H1 (cell line): Measurements from ENCODE around the gene TEAD4. TPM values are rescaled to one million over a fixed set of nuclear protein-coding genes. Genes with fewer than 3 reads are reported as not detected.

Source experiments
- CTCF ChIA-PET: fragments of 300-600 bp; sonication (Branson Sonifier 250); formaldehyde crosslinking; loops from one replicate; lab custom pipeline; 2021; ENCODE audit not compliant: partially characterized antibody; lab: Charles Lee
- POLR2A ChIA-PET: fragments of 300-600 bp; sonication (Branson Sonifier 250); formaldehyde crosslinking; loops from one replicate; lab custom pipeline; 2021; ENCODE audit warnings: inconsistent platforms; ENCODE audit not compliant: partially characterized antibody; lab: Charles Lee
- DNase-seq, 2 experiments: peaks; one replicate each; pipeline versions ENCODE4 v3.0.0 to v3.0.0-alpha.2; 2010 to 2022; ENCODE audit warnings: low spot score in 2 of 2, low read depth in 1 of 2, mixed read lengths in 1 of 2
- FAIRE-seq: peaks from 2 replicates; lab custom pipeline; 2011; peaks lifted over from hg19 to GRCh38; lab: Jason Lieb, UNC
- H2AFZ ChIP-seq: 2 replicates; pipeline ENCODE4 v1.8.1; 2012; ENCODE audit warnings: low read length, inconsistent platforms
- H2AK5ac ChIP-seq: 2 replicates; pipeline ENCODE4 v1.6.1; 2013; ENCODE audit warnings: low read depth, low read length
- H2BK120ac ChIP-seq: replicated peaks from 2 replicates; pipeline ENCODE3; 2013; ENCODE audit warnings: low read depth, low read length, inconsistent platforms
- H2BK12ac ChIP-seq: 2 replicates; pipeline ENCODE4 v1.6.1; 2013; ENCODE audit warnings: low read depth, low read length
- H2BK15ac ChIP-seq: 2 replicates; pipeline ENCODE4 v1.6.1; 2013; ENCODE audit warnings: low read length
- H2BK20ac ChIP-seq: 2 replicates; pipeline ENCODE4 v1.6.1; 2013; ENCODE audit warnings: low read length
- H2BK5ac ChIP-seq: 2 replicates; pipeline ENCODE4 v1.6.1; 2013; ENCODE audit warnings: low read depth, low read length
- H3K14ac ChIP-seq: 2 replicates; pipeline ENCODE4 v1.6.1; 2013; ENCODE audit warnings: inconsistent platforms; ENCODE audit not compliant: insufficient read length
- H3K18ac ChIP-seq: 2 replicates; pipeline ENCODE4 v1.6.1; 2013; ENCODE audit warnings: low read length; ENCODE audit errors: extremely low read depth
- H3K23ac ChIP-seq: 2 replicates; pipeline ENCODE4 v1.6.1; 2013; ENCODE audit warnings: inconsistent platforms; ENCODE audit not compliant: insufficient read length
- H3K23me2 ChIP-seq: 2 replicates; pipeline ENCODE4 v1.6.1; 2013; ENCODE audit warnings: low read depth, low read length
- H3K27ac ChIP-seq: 2 replicates; pipeline ENCODE4 v1.6.1; 2011; ENCODE audit warnings: low read depth, low read length, inconsistent platforms
- H3K27me3 ChIP-seq, 4 experiments: replicated peaks in 1 of 4; 1 replicate in 1 of 4; 2 replicates in 3 of 4; pipeline versions ENCODE4 v1.6.1 to v1.8.1; 2011 to 2013; ENCODE audit warnings: low read length in 3 of 4, mild to moderate bottlenecking in 3 of 4, inconsistent platforms in 2 of 4, mixed read lengths in 2 of 4, moderate library complexity in 1 of 4; ENCODE audit not compliant: control insufficient read depth in 3 of 4, insufficient read depth in 3 of 4; ENCODE audit errors: extremely low read depth in 1 of 4
- H3K36me3 ChIP-seq, 4 experiments: 2 replicates each; pipeline versions ENCODE4 v1.6.1 to v1.8.1; 2011 to 2013; ENCODE audit warnings: mild to moderate bottlenecking in 4 of 4, low read length in 3 of 4, moderate library complexity in 2 of 4, control low read depth in 1 of 4, inconsistent platforms in 1 of 4; ENCODE audit not compliant: insufficient read depth in 4 of 4, control insufficient read depth in 2 of 4
- H3K4ac ChIP-seq: replicated peaks from 2 replicates; pipeline ENCODE3; 2013; ENCODE audit warnings: low read length, low read depth, mixed read lengths, inconsistent platforms; ENCODE audit not compliant: insufficient read length
- H3K4me1 ChIP-seq, 4 experiments: replicated peaks in 1 of 4; 1 replicate in 1 of 4; 2 replicates in 3 of 4; pipeline versions ENCODE4 v1.6.1 to v1.8.1; 2011 to 2013; ENCODE audit warnings: low read length in 3 of 4, inconsistent platforms in 2 of 4, mixed read lengths in 1 of 4; ENCODE audit not compliant: insufficient read depth in 4 of 4, control insufficient read depth in 3 of 4
- H3K4me2 ChIP-seq, 2 experiments: 2 replicates each; pipeline versions ENCODE4 v1.6.1 to v1.8.1; 2011 to 2013; ENCODE audit warnings: low read depth in 2 of 2, low read length in 2 of 2, control low read depth in 1 of 2, inconsistent platforms in 1 of 2, mild to moderate bottlenecking in 1 of 2; ENCODE audit not compliant: insufficient read depth in 1 of 2
- H3K4me3 ChIP-seq, 4 experiments: fragments of 200-600, 300-600 bp in 1 of 4; sonication (generic), shearing (Covaris generic), sonication (Bioruptor Twin) in 1 of 4; 2 replicates each; pipeline versions ENCODE4 v1.5.1 to v1.8.1; 2011 to 2016; ENCODE audit warnings: low read length in 4 of 4, low read depth in 3 of 4, control low read depth in 2 of 4, inconsistent platforms in 2 of 4, mild to moderate bottlenecking in 2 of 4, mixed read lengths in 1 of 4, moderate library complexity in 1 of 4; ENCODE audit not compliant: insufficient read depth in 2 of 4; ENCODE audit errors: extremely low read depth in 1 of 4
- H3K56ac ChIP-seq: replicated peaks from 2 replicates; pipeline ENCODE3; 2013; ENCODE audit warnings: low read depth, mild to moderate bottlenecking, mixed read lengths, low read length, inconsistent platforms; ENCODE audit not compliant: insufficient read length
- H3K79me1 ChIP-seq: 2 replicates; pipeline ENCODE4 v1.6.1; 2013; ENCODE audit warnings: low read depth, low read length, control low read depth
- H3K79me2 ChIP-seq, 2 experiments: 2 replicates each; pipeline versions ENCODE4 v1.6.1 to v1.8.1; 2012 to 2013; ENCODE audit warnings: low read length in 2 of 2, mild to moderate bottlenecking in 2 of 2, inconsistent platforms in 1 of 2; ENCODE audit not compliant: insufficient read depth in 2 of 2, control insufficient read depth in 1 of 2
- H3K9ac ChIP-seq, 4 experiments: replicated peaks in 1 of 4; 1 replicate in 1 of 4; 2 replicates in 3 of 4; pipeline versions ENCODE4 v1.6.1 to v1.8.1; 2011 to 2013; ENCODE audit warnings: low read depth in 3 of 4, low read length in 3 of 4, control low read depth in 2 of 4, mild to moderate bottlenecking in 2 of 4, moderate library complexity in 2 of 4, inconsistent platforms in 1 of 4; ENCODE audit errors: extremely low read depth in 1 of 4
- H3K9me3 ChIP-seq, 2 experiments: 2 replicates each; pipeline versions ENCODE4 v1.6.1 to v1.8.1; 2012 to 2013; ENCODE audit warnings: mild to moderate bottlenecking in 2 of 2, moderate library complexity in 2 of 2, control low read depth in 1 of 2, inconsistent platforms in 1 of 2, low read depth in 1 of 2, low read length in 1 of 2, mixed read lengths in 1 of 2; ENCODE audit not compliant: insufficient read depth in 2 of 2
- H4K20me1 ChIP-seq, 2 experiments: replicated peaks in 1 of 2; 2 replicates each; pipeline versions ENCODE3 to v1.8.1; 2011 to 2013; ENCODE audit warnings: inconsistent platforms in 2 of 2, low read length in 2 of 2, mild to moderate bottlenecking in 1 of 2; ENCODE audit not compliant: insufficient read depth in 2 of 2, control insufficient read depth in 1 of 2
- H4K5ac ChIP-seq: 2 replicates; pipeline ENCODE4 v1.6.1; 2013; ENCODE audit warnings: low read length, low read depth, mixed read lengths, inconsistent platforms; ENCODE audit not compliant: insufficient read length
- H4K8ac ChIP-seq: 2 replicates; pipeline ENCODE4 v1.8.0; 2013; ENCODE audit warnings: mild to moderate bottlenecking, moderate library complexity, low read length, inconsistent platforms; ENCODE audit not compliant: insufficient read depth; ENCODE audit errors: extremely low read depth
- H4K91ac ChIP-seq: replicated peaks from 2 replicates; pipeline ENCODE3; 2013; ENCODE audit warnings: low read length, mixed read lengths, inconsistent platforms; ENCODE audit not compliant: insufficient read length
- FOSL1 ChIP-seq: IDR thresholded peaks from 2 replicates; pipeline ENCODE4 v1.6.1; 2011; ENCODE audit warnings: mild to moderate bottlenecking, low read depth, low read length, moderate library complexity; ENCODE audit not compliant: insufficient read depth
- JUND ChIP-seq: IDR thresholded peaks from 2 replicates; pipeline ENCODE4 v1.6.1; 2011; ENCODE audit warnings: mild to moderate bottlenecking, improper control_type of control experiment, low read length
- NRF1 ChIP-seq: IDR thresholded peaks from 2 replicates; pipeline ENCODE4 v1.6.1; 2011; ENCODE audit warnings: mild to moderate bottlenecking, low read depth, low read length, improper control_type of control experiment
- POLR2AphosphoS5 ChIP-seq: IDR thresholded peaks from 2 replicates; pipeline ENCODE4 v1.6.1; 2011; ENCODE audit warnings: low read depth, low read length
- SP2 ChIP-seq: IDR thresholded peaks from 2 replicates; pipeline ENCODE4 v1.6.1; 2012; ENCODE audit warnings: mild to moderate bottlenecking, low read length, inconsistent platforms
- TEAD4 ChIP-seq: IDR thresholded peaks from 2 replicates; pipeline ENCODE4 v1.6.1; 2012; ENCODE audit warnings: low read depth, low read length, inconsistent platforms, mixed read lengths
- WGBS, 2 experiments: shearing (Covaris generic) in 1 of 2; methylation state at CpG; one replicate each; pipeline versions ENCODE4 v1.1.6 to v1.1.7; 2013 to 2015; ENCODE audit warnings: low lambda C conversion rate in 2 of 2, mixed read lengths in 2 of 2, inconsistent platforms in 1 of 2, low coverage in 1 of 2, missing lambda C conversion rate in 1 of 2; ENCODE audit not compliant: insufficient replicate concordance in 2 of 2, insufficient coverage in 1 of 2, insufficient read length in 1 of 2; ENCODE audit errors: extremely low coverage in 1 of 2, missing lambda C conversion rate in 1 of 2; 5-methylcytosine and 5-hydroxymethylcytosine counted together
- polyA plus RNA-seq, 7 experiments: library from polyadenylated mRNA; depleted of rRNA in 3 of 7; stranded (reverse) in 5 of 7; unstranded in 2 of 7; fragments of >200 nt in 5 of 7; fragments of 200-250 nt in 2 of 7; gene quantifications; 1 replicate in 5 of 7; 2 replicates in 1 of 7; 4 replicates in 1 of 7; pipeline versions ENCODE4 v1.2.1 to v1.2.3, GENCODE V29; 2011 to 2013; ENCODE audit warnings: missing spikeins in 2 of 7, mixed read lengths in 2 of 7
- total RNA-seq: library from RNA; stranded (reverse); fragmentation: NEBNext Ultra II Directional; extraction: Animal tissue kit (Norgen Biotek cat#: 25700); gene quantifications from 2 replicates; pipeline ENCODE4 v1.2.1, GENCODE V29; 2021

TEAD4 gene
- total and polyA plus RNA-seq, 2 of the 8 experiments (the other 6 are each of a cell fraction or from before 2014, with no cell fraction given), result 56.7 to 116 TPM

DNA sequence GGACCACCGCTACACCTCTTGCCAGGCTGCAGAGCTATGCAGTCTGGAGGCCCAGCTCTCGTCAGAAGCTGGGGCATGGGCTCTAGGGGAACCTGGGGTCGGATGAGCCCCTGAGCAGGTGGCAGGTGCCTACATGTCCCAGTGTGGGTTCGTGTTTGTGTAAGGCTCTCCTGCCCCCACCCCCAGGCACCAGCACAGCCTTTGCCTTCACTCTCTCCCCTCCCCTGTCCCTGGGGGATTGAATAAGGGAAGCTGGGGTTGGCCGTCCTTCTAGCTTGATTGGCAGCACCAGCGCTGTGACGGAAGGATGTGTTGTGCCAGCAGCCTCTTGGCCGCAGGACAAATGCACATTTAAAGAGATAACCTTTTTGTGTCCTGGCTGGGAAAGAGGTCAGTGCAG lies 83.2 kb downstream of the TEAD4 start:
- Histone ChIP-seq H3K4ac (no peak overlapping the region), H4K20me1 (peaks cover 0 to 11% of the 10 kb centered on the region in 2 experiments), H2BK12ac (no peak overlapping the region), H4K5ac (no peak overlapping the region), H4K91ac (no peak overlapping the region), H3K36me3 (peaks cover 14 to 30% (median 22%) of the 10 kb centered on the region in 4 experiments; a peak in 7 of 8 replicates), H2BK15ac (no peak overlapping the region), H2BK120ac (no peak overlapping the region), H3K9me3 (no peaks in the 10 kb centered on the region), H2AFZ (no peak overlapping the region), H3K18ac (no peak overlapping the region), H3K9ac (no peak overlapping the region), H3K79me2 (no peaks in the 10 kb centered on the region), H3K79me1 (no peaks in the 10 kb centered on the region), H3K14ac (no peak overlapping the region), H3K4me3 (no peak overlapping the region), H4K8ac (peak overlapping the region; percentile 51; the same call in 1 of the 2 replicates), H3K27ac (no peak overlapping the region), H3K4me2 (no peak overlapping the region), H3K23ac (no peak overlapping the region), H3K4me1 (no peaks in the 10 kb centered on the region; a peak in 1 of 7 replicates), H2AK5ac (no peak overlapping the region), H3K23me2 (no peaks in the 10 kb centered on the region), H2BK20ac (no peak overlapping the region), H3K27me3 (no peaks in the 10 kb centered on the region), H3K56ac (no peak overlapping the region), H2BK5ac (no peak overlapping the region; the same call in 1 of the 2 replicates)
- ChIA-PET POLR2A (interaction anchor here (0.9 kb wide), 1 partner anchor 152 kb away, joined by 3 read pairs; the partner anchor contains the start of gene TULP3), CTCF (interaction anchor here (0.9 to 2.6 kb wide), 32 partner anchors 8 to 258 kb away, joined by 3 to 14 read pairs (median 5); partner anchors contain the start of gene TEX52)
- DNase-seq (no peak), FAIRE-seq (no peak)
- no peak for TF ChIP-seq SP2
- TF ChIP-seq FOSL1, result no peak
- no peak for TF ChIP-seq TEAD4
- no peak for TF ChIP-seq NRF1
- no peak for TF ChIP-seq JUND
- peak; percentile 31; the same call in 1 of the 2 replicates for TF ChIP-seq POLR2AphosphoS5
- 86% methylated on average over 8 of the region's 8 CpGs; no CpG with 5 or more reads in 1 of the 2 experiments for WGBS, 2 experiments
